ENCODE results near the gene MEIOC.
"Not testable (repeated sequence)": the region's sequence is repeated elsewhere in the genome, so short reads cannot be mapped to it uniquely, and the experiment has no call there.

The MEIOC gene

GRCh38 chr17:44700288-44700687 lies 44.0 kb downstream of the MEIOC start:
- DNase-seq (ENCODE audit: low spot score in 2 of 2); H3K4me3 ChIP-seq; H3K36me3 ChIP-seq (replicated peaks); H3K9me3 ChIP-seq; H3K27me3 ChIP-seq (ENCODE audit: low read depth); in situ Hi-C loops (cut with MboI; ENCODE audit: low sequenced_read_pairs); H3K4me1 ChIP-seq: not testable (repeated sequence)

GRCh38 chr17:44707755-44708400 lies 51.6 kb downstream of the MEIOC start:
- Histone ChIP-seq H3K36me3 (replicated peaks) (no peaks in the 10 kb centered on the region), H3K4me3 (peak overlapping the region; percentile 83), H3K27me3 (ENCODE audit: low read depth) (no peaks in the 10 kb centered on the region), H3K9me3 (no peaks in the 10 kb centered on the region), H3K4me1 (peaks cover 13% of the 10 kb centered on the region)
- DNase-seq (ENCODE audit: low spot score in 2 of 2): no peak
- in situ Hi-C loops (cut with MboI; ENCODE audit: low sequenced_read_pairs): no loop called here

GRCh38 chr17:44708401-44709263 lies 52.4 kb downstream of the MEIOC start, which contains the start of gene DBF4B:
Gene DBF4B, plus strand, starts transcription at chr17:44708665. Its CDS starts 156 bp downstream, at chr17:44708821.
- in situ Hi-C loops (cut with MboI; ENCODE audit: low sequenced_read_pairs): no loop called here
- peaks cover 13% of the 10 kb centered on the region for H3K4me1 ChIP-seq
- peak; percentile 82 to 92 for DNase-seq (ENCODE audit: low spot score in 2 of 2)
- H3K36me3 ChIP-seq (replicated peaks): peaks cover 3% of the 10 kb centered on the region
- H3K4me3 ChIP-seq: peak within 1 kb of the TSS; percentile 83
- H3K9me3 ChIP-seq: no peaks in the 10 kb centered on the region
- no peaks in the 10 kb centered on the region for H3K27me3 ChIP-seq (ENCODE audit: low read depth)

- DNase-seq (ENCODE audit: low spot score in 2 of 2): no peak
- Histone ChIP-seq H3K27me3 (ENCODE audit: low read depth) (no peaks in the 10 kb centered on the region), H3K4me1 (no peaks in the 10 kb centered on the region), H3K9me3 (no peaks in the 10 kb centered on the region), H3K4me3 (no peak overlapping the region), H3K36me3 (replicated peaks) (peaks cover 56% of the 10 kb centered on the region)
- in situ Hi-C loops (cut with MboI; ENCODE audit: low sequenced_read_pairs): no loop called here
These were observed 63.2 kb downstream of the MEIOC start for GRCh38 chr17:44719444-44719843.

GRCh38 chr17:44722254-44722653 lies 66.0 kb downstream of the MEIOC start:
- no peaks in the 10 kb centered on the region for H3K9me3 ChIP-seq
- peaks cover 51% of the 10 kb centered on the region for H3K36me3 ChIP-seq (replicated peaks)
- no peaks in the 10 kb centered on the region for H3K4me1 ChIP-seq
- DNase-seq (ENCODE audit: low spot score in 2 of 2): no peak
- no peaks in the 10 kb centered on the region for H3K27me3 ChIP-seq (ENCODE audit: low read depth)
- in situ Hi-C loops (cut with MboI; ENCODE audit: low sequenced_read_pairs): no loop called here
- H3K4me3 ChIP-seq: no peak overlapping the region

All from HAP-1 (cell line).